Nucleus accumbens (tissue), 56 donors: ENCODE data around the gene PCNX2.

Source experiments
- DNase-seq, 56 donors: peaks; one replicate each; lab custom pipeline; 2025; lab: John Stamatoyannopoulos, UW

Gene PCNX2

GRCh38 chr1:232978815-232979214, 316.7 kb downstream of the PCNX2 start:
- DNase-seq: no peak

- DNase-seq: no peak
Observed at GRCh38 chr1:232978091-232978634, 317.4 kb downstream of the PCNX2 start.

- DNase-seq: no peak
Observed at GRCh38 chr1:232974971-232975370, 320.6 kb downstream of the PCNX2 start.

GRCh38 chr1:232973652-232974611, 321.6 kb downstream of the PCNX2 start:
- DNase-seq: no peak

- no peak for DNase-seq
Observed at GRCh38 chr1:232970508-232970907, 325.0 kb downstream of the PCNX2 start.

- no peak for DNase-seq
Observed at GRCh38 chr1:232969799-232970198, 325.7 kb downstream of the PCNX2 start.

- DNase-seq: peak in 11 of 56 donors; percentile 7 to 46 (median 26)
Observed at GRCh38 chr1:232968965-232969364, 326.6 kb downstream of the PCNX2 start.

GRCh38 chr1:232968391-232968790, 327.1 kb downstream of the PCNX2 start:
- no peak for DNase-seq

GRCh38 chr1:232966663-232967062, 328.9 kb downstream of the PCNX2 start:
- DNase-seq: no peak

GRCh38 chr1:232965912-232966217, 329.7 kb downstream of the PCNX2 start:
- DNase-seq: no peak

GRCh38 chr1:232965124-232965911, 330.2 kb downstream of the PCNX2 start:
- DNase-seq: no peak

- no peak for DNase-seq
Observed at GRCh38 chr1:232964601-232965000, 330.9 kb downstream of the PCNX2 start.

- no peak for DNase-seq
Observed at GRCh38 chr1:232962761-232963745, 332.5 kb downstream of the PCNX2 start.

- no peak for DNase-seq
Observed at GRCh38 chr1:232958067-232958466, 337.5 kb downstream of the PCNX2 start.

- no peak for DNase-seq
Observed at GRCh38 chr1:232956081-232956480, 339.4 kb downstream of the PCNX2 start.

- no peak for DNase-seq
Observed at GRCh38 chr1:232954594-232955365, 340.7 kb downstream of the PCNX2 start.

GRCh38 chr1:232952514-232953499, 342.7 kb downstream of the PCNX2 start:
- DNase-seq: peak in 15 of 56 donors; percentile 1 to 23 (median 4)

- no peak for DNase-seq
Observed at GRCh38 chr1:232951605-232952004, 343.9 kb downstream of the PCNX2 start.
